Rectal smooth muscle tissue (tissue), 1 donor: ENCODE results near the gene KRTAP9-1.
"Not testable (repeated sequence)": the region's sequence is repeated elsewhere in the genome, so short reads cannot be mapped to it uniquely, and the experiment has no call there.

ENCODE experiments used
- H3K27ac ChIP-seq: one replicate; pipeline ENCODE4 v1.7.0; 2013; ENCODE audit warnings: low read depth, low read length, inconsistent platforms
- H3K27me3 ChIP-seq: one replicate; pipeline ENCODE4 v1.7.0; 2013; ENCODE audit warnings: low read length; ENCODE audit not compliant: control insufficient read depth, insufficient read depth
- H3K36me3 ChIP-seq: one replicate; pipeline ENCODE4 v1.7.0; 2013; ENCODE audit warnings: low read length; ENCODE audit not compliant: control insufficient read depth, insufficient read depth
- H3K4me1 ChIP-seq: one replicate; pipeline ENCODE4 v1.7.0; 2013; ENCODE audit warnings: low read length; ENCODE audit not compliant: control insufficient read depth, insufficient read depth
- H3K4me3 ChIP-seq: one replicate; pipeline ENCODE4 v1.7.0; 2013; ENCODE audit warnings: low read length
- H3K9ac ChIP-seq: one replicate; pipeline ENCODE4 v1.7.0; 2013; ENCODE audit warnings: low read length

The KRTAP9-1 gene

DNA sequence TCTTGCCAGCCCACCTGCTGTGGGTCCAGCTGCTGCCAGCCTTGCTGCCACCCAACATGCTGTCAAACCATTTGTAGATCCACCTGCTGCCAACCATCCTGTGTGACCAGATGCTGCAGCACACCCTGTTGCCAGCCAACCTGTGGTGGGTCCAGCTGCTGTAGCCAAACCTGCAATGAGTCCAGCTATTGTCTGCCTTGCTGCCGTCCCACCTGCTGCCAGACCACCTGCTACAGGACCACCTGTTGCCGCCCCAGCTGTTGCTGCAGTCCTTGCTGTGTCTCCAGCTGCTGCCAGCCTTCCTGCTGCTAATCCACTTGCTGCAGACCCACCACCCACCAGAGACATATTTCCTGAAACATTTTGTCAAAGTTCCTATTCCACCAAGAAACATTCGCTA, 641 bp downstream of the KRTAP9-1 start:
- Histone ChIP-seq H3K36me3 (no peaks in the 10 kb centered on the region), H3K27me3 (no peaks in the 10 kb centered on the region), H3K27ac (no peak overlapping the region), H3K4me1 (no peaks in the 10 kb centered on the region), H3K4me3 (no peak overlapping the region), H3K9ac (no peak overlapping the region)

DNA sequence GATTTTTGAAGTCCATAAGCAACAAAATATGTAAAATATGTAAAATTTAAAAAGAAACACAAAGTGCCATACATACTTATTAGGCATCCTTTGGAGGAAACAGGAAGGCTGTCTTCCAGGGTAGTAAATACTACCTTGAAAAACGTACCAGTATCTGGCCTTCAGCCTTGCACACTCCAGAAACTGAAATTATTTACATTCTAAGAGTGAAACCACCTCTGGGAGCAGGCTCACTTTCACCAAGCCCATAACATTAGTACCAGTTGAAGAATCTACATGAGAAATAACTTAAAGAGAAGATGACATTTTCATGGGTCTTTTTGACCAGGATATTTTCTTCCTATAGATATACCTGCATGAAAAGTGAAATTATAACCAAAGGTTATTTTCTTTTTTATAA, 6.4 kb downstream of the KRTAP9-1 start:
- Histone ChIP-seq H3K4me1 (no peaks in the 10 kb centered on the region), H3K27me3 (no peaks in the 10 kb centered on the region), H3K9ac (no peak overlapping the region), H3K4me3 (no peak overlapping the region), H3K27ac (no peak overlapping the region), H3K36me3 (no peaks in the 10 kb centered on the region)

DNA sequence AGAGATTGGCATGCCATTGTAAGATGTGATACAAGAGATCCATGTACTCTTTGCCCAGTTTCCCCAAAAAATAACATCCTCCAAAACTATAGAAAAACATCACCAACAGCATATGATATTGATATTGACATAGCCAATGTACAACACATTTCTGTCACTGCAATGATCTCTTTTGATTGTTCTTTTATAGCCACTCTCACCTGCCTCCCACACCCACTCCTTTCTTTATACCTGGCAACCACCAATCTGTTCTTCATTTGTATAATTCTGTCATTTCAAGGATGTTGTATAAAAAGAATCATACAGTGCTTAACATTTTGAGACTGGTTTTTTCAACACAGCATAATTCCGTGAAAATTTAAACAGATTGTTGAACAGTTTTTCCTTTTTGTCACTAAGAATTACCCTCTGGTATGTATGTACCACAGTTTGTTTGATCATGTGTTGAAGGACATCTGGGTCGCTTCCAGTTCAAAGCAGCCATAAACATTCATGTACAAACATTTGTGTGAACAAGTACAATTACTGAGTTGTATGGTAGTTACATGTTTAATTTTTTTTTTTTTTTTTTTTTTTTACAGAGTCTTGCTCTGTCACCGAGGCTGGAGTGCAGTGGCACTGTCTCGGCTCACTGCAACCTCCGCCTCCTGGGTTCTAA, 9.9 kb downstream of the KRTAP9-1 start:
- Histone ChIP-seq H3K4me1 (no peaks in the 10 kb centered on the region), H3K27me3 (no peaks in the 10 kb centered on the region), H3K4me3 (no peak overlapping the region), H3K27ac (no peak overlapping the region), H3K9ac (no peak overlapping the region), H3K36me3 (no peaks in the 10 kb centered on the region)

DNA sequence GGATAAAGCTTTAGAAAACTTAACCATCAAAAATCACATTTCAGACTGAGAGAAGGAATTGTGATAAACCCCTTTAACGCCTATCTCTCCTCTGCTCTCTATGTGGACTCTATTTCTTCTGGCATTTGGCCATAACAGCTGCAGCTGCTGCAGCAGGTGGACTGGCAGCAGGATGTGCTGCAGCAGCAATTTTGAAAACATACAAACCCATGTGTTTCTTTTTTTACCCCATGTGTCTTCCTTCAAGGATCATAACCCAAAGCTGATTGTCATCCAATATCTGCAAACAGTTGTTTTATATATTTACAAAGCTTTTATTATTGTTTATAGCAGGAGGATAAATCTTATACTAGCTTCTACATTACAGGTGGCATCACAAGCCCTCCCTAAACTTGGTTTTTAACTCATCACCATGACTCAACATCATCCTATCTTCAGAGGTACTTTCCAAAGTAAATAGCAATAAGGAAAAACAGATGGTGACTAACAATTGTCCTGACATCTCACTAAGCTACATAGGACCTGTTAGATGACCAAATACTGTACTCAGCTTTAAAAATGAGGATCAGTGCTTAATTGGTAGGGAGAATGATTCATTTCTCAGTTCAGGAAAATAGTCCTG, 22.3 kb downstream of the KRTAP9-1 start:
- no peaks in the 10 kb centered on the region for H3K4me1 ChIP-seq
- H3K36me3 ChIP-seq: no peaks in the 10 kb centered on the region
- H3K9ac ChIP-seq: no peak overlapping the region
- no peak overlapping the region for H3K4me3 ChIP-seq
- H3K27me3 ChIP-seq: no peaks in the 10 kb centered on the region
- H3K27ac ChIP-seq: no peak overlapping the region

DNA sequence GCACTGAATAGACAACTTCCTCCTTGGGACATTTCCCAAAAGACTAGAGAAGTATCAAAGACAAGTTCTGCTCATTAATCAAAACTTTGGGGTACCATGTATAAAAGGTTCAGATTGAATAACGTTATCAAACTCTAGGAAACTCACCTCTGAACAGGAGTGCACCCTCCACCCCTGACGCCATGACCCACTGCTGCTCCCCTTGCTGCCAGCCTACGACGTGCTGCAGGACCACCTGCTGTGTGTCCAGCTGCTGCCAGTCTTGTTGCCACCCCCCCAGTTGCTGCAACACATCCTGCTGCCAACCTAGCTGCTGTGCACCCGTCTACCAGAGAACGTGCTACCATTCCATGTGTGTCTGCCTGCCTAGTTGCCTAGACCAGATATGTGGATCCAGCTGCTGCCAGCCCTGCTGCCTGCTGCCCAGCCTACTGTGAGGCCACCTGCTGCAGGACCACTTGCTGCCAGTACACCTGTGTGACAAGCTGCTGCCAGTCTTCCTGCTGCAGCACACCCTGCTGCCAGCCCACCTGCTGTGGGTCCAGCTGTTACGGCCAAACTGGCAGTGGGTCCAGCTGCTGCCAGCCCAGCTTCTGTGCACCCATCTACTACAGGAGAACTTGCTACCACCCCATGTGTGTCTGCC, 23.0 kb downstream of the KRTAP9-1 start:
- H3K36me3 ChIP-seq: no peaks in the 10 kb centered on the region
- H3K4me1 ChIP-seq: no peaks in the 10 kb centered on the region
- no peak overlapping the region for H3K4me3 ChIP-seq
- no peaks in the 10 kb centered on the region for H3K27me3 ChIP-seq
- no peak overlapping the region for H3K27ac ChIP-seq
- H3K9ac ChIP-seq: no peak overlapping the region

DNA sequence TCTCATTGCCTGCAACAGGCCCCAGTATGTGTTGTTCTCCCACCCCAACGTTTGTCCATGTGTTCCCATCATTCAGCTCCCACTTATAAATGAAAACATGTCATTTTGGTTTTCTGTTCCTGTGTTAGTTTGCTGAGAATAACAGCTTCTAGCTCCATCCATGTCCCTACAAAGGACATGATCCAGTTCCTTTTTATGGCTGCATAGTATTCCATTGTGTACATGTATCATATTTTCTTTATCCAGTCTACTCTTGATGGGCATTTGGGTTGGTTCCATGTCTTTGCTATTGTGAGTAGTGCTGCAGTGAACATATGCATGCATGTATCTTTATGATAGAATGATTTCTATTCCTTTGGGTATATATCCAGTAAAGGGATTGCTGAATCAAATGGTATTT, 26.0 kb downstream of the KRTAP9-1 start:
- H3K27me3 ChIP-seq: no peaks in the 10 kb centered on the region
- no peak overlapping the region for H3K4me3 ChIP-seq
- no peaks in the 10 kb centered on the region for H3K36me3 ChIP-seq
- no peak overlapping the region for H3K27ac ChIP-seq
- no peaks in the 10 kb centered on the region for H3K4me1 ChIP-seq
- H3K9ac ChIP-seq: no peak overlapping the region

DNA sequence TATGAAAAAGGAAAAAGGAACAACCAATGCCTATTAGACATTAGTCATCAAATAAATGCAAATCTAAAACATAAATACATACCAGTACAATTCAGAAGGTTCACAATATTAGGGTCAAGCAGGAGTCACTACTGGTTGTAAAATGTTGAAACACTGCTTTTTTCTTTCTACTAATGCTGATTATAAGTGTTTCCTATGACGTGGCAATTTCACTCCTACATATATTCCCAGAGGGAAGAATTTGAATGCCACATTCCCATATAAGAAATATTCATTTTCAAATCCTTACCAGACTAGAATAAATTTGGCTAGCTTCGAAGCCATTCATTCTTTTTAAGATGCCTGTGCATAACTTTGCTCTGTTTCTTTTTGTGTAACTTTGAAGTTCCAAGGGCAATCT, 34.1 kb downstream of the KRTAP9-1 start:
- H3K27me3 ChIP-seq: peaks cover 2% of the 10 kb centered on the region
- H3K4me3 ChIP-seq: no peak overlapping the region
- H3K4me1 ChIP-seq: no peaks in the 10 kb centered on the region
- no peak overlapping the region for H3K9ac ChIP-seq
- H3K27ac ChIP-seq: no peak overlapping the region
- no peaks in the 10 kb centered on the region for H3K36me3 ChIP-seq

DNA sequence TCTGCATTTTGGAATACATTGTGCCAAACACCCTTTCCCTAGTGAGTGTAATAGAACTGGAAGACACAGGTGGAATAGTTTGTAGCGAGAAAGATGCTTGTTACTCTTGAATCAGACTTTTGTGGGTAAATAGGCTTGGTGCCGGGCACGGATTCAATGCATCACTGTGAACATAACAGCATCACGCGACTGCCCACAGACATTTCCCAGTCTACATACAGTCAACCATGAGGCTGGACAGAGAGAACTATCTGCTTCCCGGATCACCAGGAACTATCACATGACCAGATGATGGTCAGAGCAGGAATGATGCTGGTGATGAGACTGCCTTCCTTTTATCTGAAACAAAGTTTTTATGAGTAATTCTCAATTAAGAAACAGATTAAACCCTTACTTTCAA, 36.4 kb downstream of the KRTAP9-1 start:
- Histone ChIP-seq H3K27me3 (peaks cover 2% of the 10 kb centered on the region), H3K4me1 (no peaks in the 10 kb centered on the region), H3K4me3 (no peak overlapping the region)

DNA sequence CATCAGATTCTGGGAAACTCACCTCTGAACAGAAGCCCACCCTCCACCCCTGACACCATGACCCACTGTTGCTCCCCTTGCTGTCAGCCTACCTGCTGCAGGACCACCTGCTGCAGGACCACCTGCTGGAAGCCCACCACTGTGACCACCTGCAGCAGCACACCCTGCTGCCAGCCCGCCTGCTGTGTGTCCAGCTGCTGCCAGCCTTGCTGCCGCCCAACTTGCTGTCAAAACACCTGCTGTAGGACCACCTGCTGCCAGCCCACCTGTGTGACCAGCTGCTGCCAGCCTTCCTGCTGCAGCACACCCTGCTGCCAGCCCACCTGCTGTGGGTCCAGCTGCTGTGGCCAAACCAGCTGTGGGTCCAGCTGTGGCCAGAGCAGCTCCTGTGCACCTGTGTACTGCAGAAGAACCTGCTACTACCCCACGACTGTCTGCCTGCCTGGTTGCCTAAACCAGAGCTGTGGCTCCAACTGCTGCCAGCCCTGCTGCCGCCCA, 37.0 kb downstream of the KRTAP9-1 start, which contains the start of gene KRTAP9-2:
Gene KRTAP9-2, plus strand, starts transcription at position 51 of the 498 bp plus-strand sequence. Its CDS starts 7 bp downstream, at position 58.
- H3K4me1 ChIP-seq, H3K9ac ChIP-seq, H3K27me3 ChIP-seq, H3K27ac ChIP-seq, H3K4me3 ChIP-seq, H3K36me3 ChIP-seq: not testable (repeated sequence)

More for the DNA sequence above, 36.4 kb downstream of the KRTAP9-1 start:
- Histone ChIP-seq H3K27ac (no peak overlapping the region), H3K36me3 (no peaks in the 10 kb centered on the region), H3K9ac (no peak overlapping the region)

DNA sequence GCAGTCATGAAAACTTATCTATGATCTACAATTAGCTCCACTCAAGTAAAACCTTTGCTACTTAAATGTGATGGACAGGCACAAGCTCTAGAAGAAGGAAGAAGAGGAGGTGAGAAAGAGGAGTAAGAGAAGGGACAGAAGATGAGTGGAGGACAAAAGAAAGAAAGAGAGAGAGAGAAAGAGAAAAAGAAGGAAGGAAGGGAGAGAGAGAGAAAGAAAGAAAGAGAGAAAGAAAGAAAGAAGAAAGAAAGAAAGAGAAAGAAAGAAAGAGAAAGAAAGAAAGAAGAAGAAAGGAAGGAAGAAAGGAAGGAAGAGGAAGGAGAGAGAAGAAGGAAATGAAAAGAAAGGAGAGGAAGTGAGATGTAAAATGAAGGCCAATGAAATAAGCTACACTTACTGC, 40.4 kb downstream of the KRTAP9-1 start:
- no peak overlapping the region for H3K27ac ChIP-seq
- H3K4me1 ChIP-seq: no peaks in the 10 kb centered on the region
- no peaks in the 10 kb centered on the region for H3K36me3 ChIP-seq
- no peak overlapping the region for H3K9ac ChIP-seq
- H3K27me3 ChIP-seq: peaks cover 2% of the 10 kb centered on the region
- H3K4me3 ChIP-seq: no peak overlapping the region

DNA sequence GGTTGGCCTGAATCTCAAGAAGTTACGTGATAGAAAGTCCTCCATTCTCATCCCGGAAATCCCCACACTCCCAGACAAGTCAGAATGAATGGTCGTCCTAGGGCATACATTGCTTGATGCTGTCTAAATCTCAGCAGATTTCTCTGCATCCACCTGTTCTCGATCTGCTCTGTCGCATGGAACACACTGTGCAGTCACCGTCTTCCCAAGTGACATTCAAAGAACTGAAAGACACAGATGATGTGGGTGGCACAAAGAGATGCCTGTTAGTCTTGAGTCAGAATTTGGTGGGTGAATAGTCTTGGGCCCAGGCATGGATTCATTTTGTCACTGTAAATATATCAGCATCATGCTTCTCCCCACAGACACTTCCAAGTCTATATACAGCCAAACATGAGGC, 42.0 kb downstream of the KRTAP9-1 start:
- H3K4me3 ChIP-seq: no peak overlapping the region
- no peaks in the 10 kb centered on the region for H3K4me1 ChIP-seq
- H3K27ac ChIP-seq: no peak overlapping the region

DNA sequence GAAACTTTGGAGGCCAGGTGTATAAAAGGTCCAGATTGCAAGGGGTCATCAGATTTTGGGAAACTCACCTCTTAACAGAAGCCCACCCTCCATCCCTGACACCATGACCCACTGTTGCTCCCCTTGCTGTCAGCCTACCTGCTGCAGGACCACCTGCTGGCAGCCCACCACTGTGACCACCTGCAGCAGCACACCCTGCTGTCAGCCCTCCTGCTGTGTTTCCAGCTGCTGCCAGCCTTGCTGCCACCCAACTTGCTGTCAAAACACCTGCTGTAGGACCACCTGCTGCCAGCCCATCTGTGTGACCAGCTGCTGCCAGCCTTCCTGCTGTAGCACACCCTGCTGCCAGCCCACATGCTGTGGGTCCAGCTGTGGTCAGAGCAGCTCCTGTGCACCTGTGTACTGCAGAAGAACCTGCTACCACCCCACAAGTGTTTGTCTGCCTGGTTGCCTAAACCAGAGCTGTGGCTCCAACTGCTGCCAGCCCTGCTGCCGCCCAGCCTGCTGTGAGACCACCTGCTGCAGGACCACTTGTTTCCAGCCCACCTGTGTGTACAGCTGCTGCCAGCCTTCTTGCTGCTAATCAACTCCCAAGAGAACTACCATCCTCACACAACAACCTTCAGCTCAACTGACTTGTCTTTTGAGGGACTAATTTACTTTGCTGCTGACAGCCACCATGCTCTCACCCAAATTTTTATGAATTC, 42.9 kb downstream of the KRTAP9-1 start, which contains the start of gene KRTAP9-3:
Gene KRTAP9-3, plus strand, starts transcription at position 51 of the 707 bp plus-strand sequence. Its CDS starts 53 bp downstream, at position 104.
- not testable (repeated sequence) for H3K27me3 ChIP-seq, H3K27ac ChIP-seq, H3K9ac ChIP-seq, H3K4me3 ChIP-seq, H3K4me1 ChIP-seq, H3K36me3 ChIP-seq

More for the DNA sequence above, 42.0 kb downstream of the KRTAP9-1 start:
- H3K27me3 ChIP-seq: no peaks in the 10 kb centered on the region
- no peak overlapping the region for H3K9ac ChIP-seq
- no peaks in the 10 kb centered on the region for H3K36me3 ChIP-seq
